ENCODE data around the gene MTMR2. TPM values are rescaled to one million over a fixed set of nuclear protein-coding genes. Genes with fewer than 3 reads are reported as not detected.

MTMR2 gene
- total and polyA plus RNA-seq, 10 of the 15 experiments (the other 5 are each of a cell fraction or from before 2014, with no cell fraction given), result 7.6 to 46.6 (median 22.5) TPM

- no peak overlapping the region for H3K4me2 ChIP-seq (ENCODE audit: control insufficient read depth, insufficient read depth)
- H3K36me3 ChIP-seq (ENCODE audit: control insufficient read depth in 2 of 2, insufficient read depth in 2 of 2, low read length in 1 of 2), result no peaks in the 10 kb centered on the region
- POLR2A ChIA-PET, result no interaction called here
- RAD21 ChIA-PET (ENCODE audit: unreplicated experiment), result no interaction called here
- peaks cover 2% of the 10 kb centered on the region; the same call in 2 of the 3 replicates for H3K9me3 ChIP-seq (replicated peaks; ENCODE audit: control insufficient read depth, insufficient read depth, low read length)
- no TSS peak for BruUV-seq (replicated peaks)
- H3K4me3 ChIP-seq, result no peak overlapping the region
- ATAC-seq (no peak), DNase-seq (ENCODE audit: low read depth, low spot score) (no peak), FAIRE-seq (no peak)
- in situ Hi-C loops (cut with MboI) (no loop called here), intact Hi-C loops (cut with micrococcal nuclease; ENCODE audit: unreplicated experiment) (no loop called here)
- WGBS (ENCODE audit: insufficient coverage, insufficient replicate concordance, low lambda C conversion rate, missing lambda C conversion rate), result 0% methylated on average over 1 of the region's 1 CpG
- TF ChIP-seq SREBF2 (IDR thresholded peaks at IDR 0.05; ENCODE audit: low read length) (no peak), MAX (IDR thresholded peaks at IDR 0.05; ENCODE audit: low read depth, low read length) (no peak), MXI1 (IDR thresholded peaks at IDR 0.05; ENCODE audit: low read depth, low read length) (no peak), ZBTB33 (IDR thresholded peaks at IDR 0.05) (no peak), FOS (IDR thresholded peaks at IDR 0.05; ENCODE audit: borderline replicate concordance, extremely low read depth, insufficient read length) (no peak), NR2C2 (IDR thresholded peaks at IDR 0.05; ENCODE audit: borderline replicate concordance, control insufficient read depth, insufficient read length, low read depth) (no peak), IRF5 (IDR thresholded peaks at IDR 0.05; ENCODE audit: borderline replicate concordance) (no peak), MEF2B (IDR thresholded peaks at IDR 0.05; ENCODE audit: partially characterized antibody, poor library complexity, severe bottlenecking) (no peak), POLR2AphosphoS5 (IDR thresholded peaks at IDR 0.05; ENCODE audit: low read length) (no peak), KDM1A (IDR thresholded peaks at IDR 0.05; ENCODE audit: borderline replicate concordance) (no peak), BRCA1 (IDR thresholded peaks at IDR 0.05; ENCODE audit: low read depth, low read length) (no peak), IRF4 (IDR thresholded peaks at IDR 0.05; ENCODE audit: low read depth, low read length) (no peak), BCL11A (IDR thresholded peaks at IDR 0.05; ENCODE audit: low read depth, low read length) (no peak), HCFC1 (IDR thresholded peaks at IDR 0.05; ENCODE audit: low read length) (no peak)
- CTCF ChIA-PET, result interaction anchor here (0.7 kb wide), 1 partner anchor 11 kb away, joined by 4 read pairs; no protein-coding TSS in a partner anchor
- no peak overlapping the region for H3K9ac ChIP-seq (ENCODE audit: control insufficient read depth, insufficient read depth, low read length)
- H3K27ac ChIP-seq (ENCODE audit: control insufficient read depth, insufficient read depth), result no peak overlapping the region
- H3K79me2 ChIP-seq (ENCODE audit: control insufficient read depth, insufficient read depth, low read length), result no peaks in the 10 kb centered on the region
- H3K4me1 ChIP-seq (ENCODE audit: control insufficient read depth, insufficient read depth, low read length), result no peaks in the 10 kb centered on the region
- H4K20me1 ChIP-seq (ENCODE audit: control insufficient read depth, insufficient read depth), result no peaks in the 10 kb centered on the region
- no peak overlapping the region for H2AFZ ChIP-seq (ENCODE audit: control insufficient read depth, low read depth, low read length)
- no peaks in the 10 kb centered on the region for H3K27me3 ChIP-seq (replicated peaks in 1 of 2; ENCODE audit: control insufficient read depth in 2 of 2, insufficient read depth in 2 of 2, low read length in 1 of 2)
- SMC1A ChIA-PET (ENCODE audit: uncharacterized antibody, unreplicated experiment), result interaction anchor here (0.7 to 1.1 kb wide), 2 partner anchors 38 to 455 kb away, joined by 3 read pairs; no protein-coding TSS in a partner anchor
Observed at GRCh38 chr11:95930948-95931347, 7.0 kb upstream of the MTMR2 start.
